ENCODE data around the gene NEU2. TPM values are rescaled to one million over a fixed set of nuclear protein-coding genes. Genes with fewer than 3 reads are reported as not detected.
A peak's percentile ranks its signal among the peaks of the same experiment; 100 is the strongest.

NEU2 gene
- total and polyA plus RNA-seq, 10 of the 15 experiments (the other 5 are each of a cell fraction or from before 2014, with no cell fraction given) = not detected

GRCh38 chr2:233072838-233073237 lies 40.4 kb downstream of the NEU2 start (continued):
- TF ChIP-seq MAX (IDR thresholded peaks at IDR 0.05; ENCODE audit: low read depth, low read length) (no peak), NR2C1 (IDR thresholded peaks at IDR 0.05) (no peak), GATAD2B (conservative IDR thresholded peaks at IDR 0.05; ENCODE audit: low read depth) (no peak), ZNF384 (IDR thresholded peaks at IDR 0.05; ENCODE audit: borderline replicate concordance, low read depth, low read length) (no peak)

GRCh38 chr2:233074106-233074505 lies 41.6 kb downstream of the NEU2 start:
- Histone ChIP-seq H3K79me2 (ENCODE audit: control insufficient read depth, insufficient read depth, low read length) (peaks cover 88% of the 10 kb centered on the region), H3K27ac (ENCODE audit: control insufficient read depth, insufficient read depth) (peak overlapping the region; percentile 20), H2AFZ (ENCODE audit: control insufficient read depth, low read depth, low read length) (no peak overlapping the region), H3K27me3 (replicated peaks in 1 of 2; ENCODE audit: control insufficient read depth in 2 of 2, insufficient read depth in 2 of 2, low read length in 1 of 2) (no peaks in the 10 kb centered on the region), H3K4me1 (ENCODE audit: control insufficient read depth, insufficient read depth, low read length) (peaks cover 71% of the 10 kb centered on the region), H3K4me2 (ENCODE audit: control insufficient read depth, insufficient read depth) (peak overlapping the region; percentile 72), H4K20me1 (ENCODE audit: control insufficient read depth, insufficient read depth) (no peaks in the 10 kb centered on the region; the same call in 1 of the 2 replicates), H3K4me3 (peak overlapping the region; percentile 41), H3K36me3 (ENCODE audit: control insufficient read depth in 2 of 2, insufficient read depth in 2 of 2, low read length in 1 of 2) (peaks cover 9 to 26% of the 10 kb centered on the region in 2 experiments), H3K9me3 (replicated peaks; ENCODE audit: control insufficient read depth, insufficient read depth, low read length) (peaks cover 7% of the 10 kb centered on the region; the same call in 2 of the 3 replicates), H3K9ac (ENCODE audit: control insufficient read depth, insufficient read depth, low read length) (peak overlapping the region; percentile 28; the same call in 1 of the 2 replicates)
- no peak for DNase-seq (ENCODE audit: low read depth, low spot score)
- WGBS (ENCODE audit: insufficient coverage, insufficient replicate concordance, low lambda C conversion rate, missing lambda C conversion rate) = 29% methylated on average over 7 of the region's 7 CpGs
- POLR2A ChIA-PET = interaction anchor here (0.7 to 11.9 kb wide), 4 partner anchors 9 to 30 kb away, joined by 3 to 271 read pairs (median 8); partner anchors contain the start of gene INPP5D
- TF ChIP-seq CTCF (IDR thresholded peaks at IDR 0.05 in 2 of 3, conservative IDR thresholded peaks at IDR 0.05 in 1 of 3; ENCODE audit: control insufficient read depth in 2 of 3, extremely low read depth in 1 of 3, insufficient read depth in 1 of 3, low read depth in 3 of 3, low read length in 3 of 3) (0 out of 6 replicates have a peak, but pooled peaks of 1 of the 3 experiments have one; percentile 5), PRDM15 (CRISPR knock-in tag; IDR thresholded peaks at IDR 0.05) (no peak)
- CTCF ChIA-PET = interaction anchor here (1.6 to 1.7 kb wide), 2 partner anchors 8 to 13 kb away, joined by 5 to 7 read pairs; no protein-coding TSS in a partner anchor
- in situ Hi-C loops (cut with MboI) = no loop called here
- SMC1A ChIA-PET (ENCODE audit: uncharacterized antibody, unreplicated experiment) = interaction anchor here (0.6 to 17.9 kb wide), 4 partner anchors 8 to 158 kb away, joined by 3 to 351 read pairs (median 6); partner anchors contain the start of gene INPP5D
- no peak for ATAC-seq
- FAIRE-seq = no peak
- intact Hi-C loops (cut with micrococcal nuclease; ENCODE audit: unreplicated experiment) = no loop called here
- RAD21 ChIA-PET (ENCODE audit: unreplicated experiment) = interaction anchor here (1.1 to 15.1 kb wide), 3 partner anchors 9 to 178 kb away, joined by 3 to 361 read pairs (median 3); partner anchors contain the start of genes ATG16L1 and INPP5D
- no TSS peak for BruUV-seq (replicated peaks)
